Fibroblast of skin of right quadriceps (primary cell): Measurements from ENCODE around the gene EPN2.

ENCODE experiments used
- DNase-seq: peaks from one replicate; pipeline ENCODE4 v3.0.0-alpha.2; 2013

Gene EPN2

DNA sequence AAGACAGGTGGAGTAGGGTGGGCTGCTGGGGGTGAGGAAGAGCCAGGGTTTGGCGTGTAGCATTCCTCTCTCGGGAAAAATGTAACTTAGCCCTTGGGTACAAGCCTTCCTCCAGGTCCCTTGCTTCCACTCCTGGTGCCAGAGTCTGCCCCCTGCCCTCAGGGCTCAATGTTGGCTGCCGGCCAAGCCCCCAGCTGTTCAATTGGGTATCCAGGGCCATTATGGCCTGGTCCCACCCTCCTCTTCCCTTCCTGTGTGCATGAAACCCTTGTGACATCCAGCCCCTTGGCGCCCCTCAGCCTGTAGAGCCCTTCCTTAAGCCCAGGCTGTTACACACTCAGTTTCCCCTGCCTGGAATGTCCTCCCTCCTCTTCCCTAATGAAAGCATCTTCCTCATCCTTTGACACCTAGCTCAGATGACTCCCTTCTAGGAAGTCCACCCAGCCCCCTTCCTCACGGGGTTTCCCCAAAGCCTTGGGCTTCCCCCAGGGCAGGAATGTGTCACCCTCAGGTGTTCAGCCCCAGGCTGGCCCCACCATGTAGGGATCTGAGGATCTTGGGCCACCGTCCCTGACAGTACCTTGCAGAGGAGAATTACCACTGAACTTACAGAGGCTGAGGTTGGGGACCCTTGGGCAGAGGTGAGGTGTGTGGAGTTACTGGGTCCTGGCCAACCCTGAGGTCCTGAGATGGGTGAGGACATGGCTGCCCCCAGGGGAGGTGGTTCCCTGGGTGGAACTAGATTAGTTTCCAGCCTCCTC is 95.4 kb downstream of the EPN2 start:
- DNase-seq = no peak

DNA sequence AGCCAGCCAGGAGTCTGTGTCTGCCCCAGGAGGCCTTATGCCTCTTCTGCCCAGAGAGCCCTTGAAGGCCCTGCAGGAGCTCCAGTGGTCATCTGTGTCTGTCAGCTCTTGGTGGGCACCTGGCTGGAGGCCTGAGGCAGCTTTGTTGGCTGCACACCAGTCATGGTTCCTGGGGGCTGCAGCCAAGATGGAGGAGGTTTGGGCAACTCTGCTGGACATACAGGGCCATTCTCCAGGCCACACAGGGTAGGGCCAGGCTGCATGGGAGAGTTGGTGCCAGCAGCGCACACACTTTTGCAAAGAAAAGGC is 95.9 kb downstream of the EPN2 start:
- DNase-seq = no peak

DNA sequence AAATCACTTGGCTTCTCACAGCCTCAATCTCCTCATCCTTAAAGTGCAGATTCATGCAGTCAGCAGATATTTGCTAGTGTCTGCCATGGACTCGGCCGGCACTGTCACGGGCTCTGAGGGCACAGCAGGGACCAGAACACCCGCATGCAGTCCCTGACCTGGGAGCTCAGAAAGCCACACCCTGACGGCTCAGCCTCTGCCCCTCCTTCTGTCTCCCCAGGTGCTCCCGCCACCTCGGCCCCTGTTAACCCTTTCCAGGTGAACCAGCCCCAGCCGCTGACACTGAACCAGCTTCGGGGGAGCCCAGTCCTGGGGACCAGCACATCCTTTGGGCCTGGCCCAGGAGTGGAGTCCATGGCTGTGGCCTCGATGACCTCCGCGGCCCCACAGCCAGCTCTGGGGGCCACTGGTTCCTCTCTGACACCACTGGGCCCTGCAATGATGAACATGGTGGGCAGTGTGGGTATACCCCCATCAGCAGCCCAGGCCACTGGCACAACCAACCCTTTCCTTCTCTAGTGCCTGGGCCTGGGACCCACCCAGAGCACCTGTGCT is 96.6 kb downstream of the EPN2 start:
- no peak for DNase-seq

DNA sequence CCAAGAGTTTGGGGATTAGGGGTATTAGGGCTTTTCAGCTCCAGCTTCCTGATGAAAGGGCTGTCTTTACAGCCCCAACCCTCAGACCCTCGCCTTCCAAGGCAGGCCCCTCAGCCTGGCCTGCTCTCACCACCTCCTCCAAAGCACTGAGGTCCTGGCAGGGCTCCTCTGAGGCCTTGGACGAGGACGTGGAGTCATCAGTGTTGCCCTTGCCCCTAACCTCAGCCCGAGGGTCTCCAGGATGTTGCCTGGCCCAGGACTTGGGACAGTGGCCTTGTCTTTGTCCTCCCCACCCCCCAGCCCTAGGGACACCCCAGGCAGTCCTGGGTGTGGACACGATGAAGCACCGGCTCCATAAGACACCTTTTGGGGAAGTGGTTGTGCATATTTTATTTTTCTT is 97.2 kb downstream of the EPN2 start:
- no peak for DNase-seq

DNA sequence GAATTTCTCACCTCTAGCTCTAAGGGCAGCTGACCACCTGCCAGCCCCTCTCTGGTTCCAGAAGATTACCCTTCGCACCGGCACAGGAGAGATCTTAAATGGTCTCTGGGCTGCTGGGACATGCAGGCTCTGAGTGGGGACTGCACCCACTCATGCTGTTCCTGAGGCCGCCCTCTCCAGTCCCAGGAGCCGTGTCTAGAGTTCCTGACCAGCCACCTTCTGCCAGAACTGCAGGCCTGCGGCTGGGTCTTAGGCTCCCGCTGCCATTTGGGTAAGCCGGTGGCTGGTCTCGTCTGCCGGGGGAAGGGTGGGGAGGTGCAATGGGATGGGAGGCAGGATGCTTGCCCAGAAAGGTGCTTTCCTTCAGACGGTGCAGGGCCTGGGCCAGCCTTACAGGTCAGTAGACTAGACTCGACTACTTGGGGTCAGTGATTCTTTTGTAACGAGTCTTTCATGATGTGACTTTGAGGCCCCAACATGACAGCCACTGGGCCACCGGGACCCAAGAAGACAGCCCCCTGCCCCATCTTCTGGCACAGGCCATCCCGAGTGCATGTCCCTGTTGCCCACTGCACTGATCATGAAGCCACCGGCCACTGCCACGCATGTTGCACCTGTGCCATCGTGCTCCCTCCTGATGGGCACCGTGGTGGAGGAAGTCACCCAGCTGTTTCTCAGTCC is 98.9 kb downstream of the EPN2 start:
- no peak for DNase-seq

DNA sequence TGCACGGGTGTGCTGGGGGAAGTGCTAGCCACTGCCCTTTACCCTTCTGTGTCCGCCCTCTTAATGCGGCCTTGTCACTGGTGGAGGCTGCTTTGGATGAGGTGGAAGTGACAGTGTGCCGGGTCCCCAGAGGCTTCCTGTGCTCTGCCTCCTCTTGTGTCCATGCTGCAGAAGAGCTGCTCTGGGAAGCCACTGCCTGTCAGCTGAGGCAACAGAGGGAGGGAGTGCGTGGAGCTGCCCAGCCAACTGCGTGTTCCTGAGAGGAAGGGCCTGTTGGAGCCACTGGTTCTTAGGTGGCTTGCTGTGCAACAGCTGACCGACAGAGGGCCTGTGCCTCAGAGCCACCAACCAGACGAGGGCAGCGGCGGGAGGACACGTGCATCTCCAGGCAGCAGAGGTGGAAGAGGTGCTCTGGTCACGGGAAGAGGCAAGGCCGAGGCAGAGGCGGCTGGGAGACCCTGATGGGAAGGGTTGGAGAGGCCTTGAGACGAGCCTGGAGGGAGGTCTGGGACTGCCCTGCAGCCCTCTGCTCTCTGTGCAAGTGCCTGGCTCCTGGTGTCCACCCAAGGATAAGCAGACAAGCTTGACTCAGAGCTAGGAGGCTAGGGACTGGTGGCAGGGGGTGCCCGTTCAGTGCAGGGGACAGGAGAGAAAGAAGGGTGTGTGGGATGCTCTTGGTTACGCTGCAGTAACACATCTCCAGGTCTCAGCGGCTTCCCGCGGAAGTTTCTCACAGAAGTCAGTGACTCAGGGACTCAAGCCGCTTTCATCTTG is 100.0 kb downstream of the EPN2 start:
- DNase-seq = no peak

DNA sequence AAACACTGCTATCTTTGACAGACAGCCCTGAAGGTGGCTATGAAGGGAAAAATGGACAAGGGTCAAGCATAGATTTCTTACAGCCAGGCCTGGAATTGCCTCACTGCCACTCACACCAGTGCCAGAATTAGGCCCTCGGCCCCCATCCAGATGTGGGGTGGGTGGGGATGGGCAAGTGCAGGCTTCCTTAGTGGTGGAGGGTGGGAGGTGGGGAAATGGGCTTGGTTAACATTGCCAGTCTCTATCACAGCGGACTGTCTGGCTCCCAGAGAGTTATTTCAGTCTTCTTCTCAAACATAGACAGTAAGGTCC is 100.5 kb downstream of the EPN2 start:
- DNase-seq = no peak

DNA sequence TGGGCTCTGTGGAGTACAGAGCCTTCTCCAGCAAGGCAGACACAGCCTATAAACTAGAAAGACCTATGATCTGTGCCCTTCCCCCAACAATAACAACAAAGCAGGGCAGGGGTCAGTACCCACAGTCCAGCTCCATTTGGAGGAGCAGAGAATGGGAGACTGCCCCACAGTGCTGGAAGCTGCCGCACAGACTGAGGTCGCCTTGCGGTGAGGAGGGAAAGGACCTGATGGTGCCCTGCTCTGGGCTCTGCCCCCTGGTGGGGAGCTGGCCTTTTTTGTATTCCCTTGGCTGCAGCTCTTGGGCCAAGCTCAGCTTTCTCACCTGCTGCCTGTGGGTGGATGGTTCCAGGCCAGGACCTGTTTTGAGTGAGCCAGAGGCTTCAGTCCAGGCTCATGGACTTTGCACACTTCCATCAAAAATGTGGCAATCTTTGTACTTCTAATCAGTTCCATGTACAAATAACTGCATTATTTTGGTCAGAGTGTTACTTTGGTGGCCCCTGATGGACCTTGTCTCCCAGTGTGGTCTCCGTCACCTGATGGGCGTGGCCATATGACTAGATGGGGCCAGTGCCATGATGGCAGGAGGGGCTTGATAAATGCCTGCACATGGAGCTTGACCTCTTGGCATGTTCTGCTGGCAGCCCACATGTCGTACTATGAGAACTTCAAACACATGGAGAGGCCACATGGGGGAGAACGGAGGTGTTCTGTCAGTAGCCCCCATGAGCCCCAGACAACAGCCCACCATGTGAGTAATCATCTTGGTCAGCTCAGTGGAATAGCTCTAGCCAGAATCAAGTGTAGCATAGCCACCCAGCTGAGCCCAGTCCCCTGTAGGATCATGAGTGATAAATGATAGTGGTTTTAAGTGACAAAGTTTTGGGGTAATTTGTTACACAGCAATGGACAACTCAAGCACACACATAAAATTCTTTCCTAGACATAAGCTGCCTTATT is 101.1 kb downstream of the EPN2 start:
- peak; percentile 28 for DNase-seq

DNA sequence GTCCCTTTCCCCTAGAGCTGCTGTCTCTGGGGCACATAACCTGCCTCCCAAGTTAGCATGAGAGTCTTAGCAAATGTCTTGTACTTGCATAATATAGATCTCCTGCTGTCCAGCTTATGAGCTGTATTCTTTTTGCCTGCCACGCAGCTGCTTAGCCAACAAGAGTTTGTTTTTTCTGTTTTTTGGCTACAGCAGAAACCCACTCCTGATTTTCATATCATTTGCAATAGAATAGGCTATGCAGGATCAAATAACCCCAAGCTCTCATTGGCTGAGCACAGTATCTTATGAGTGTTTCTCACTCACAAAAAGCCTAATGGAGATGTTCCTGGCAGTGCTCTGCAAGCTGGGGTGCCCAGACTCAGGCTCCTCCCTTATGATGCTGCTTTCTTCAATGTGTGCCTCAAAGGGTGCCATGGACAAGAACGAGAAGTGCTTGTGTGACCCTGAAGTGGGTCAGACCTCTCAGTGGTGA is 102.2 kb downstream of the EPN2 start:
- DNase-seq = no peak

DNA sequence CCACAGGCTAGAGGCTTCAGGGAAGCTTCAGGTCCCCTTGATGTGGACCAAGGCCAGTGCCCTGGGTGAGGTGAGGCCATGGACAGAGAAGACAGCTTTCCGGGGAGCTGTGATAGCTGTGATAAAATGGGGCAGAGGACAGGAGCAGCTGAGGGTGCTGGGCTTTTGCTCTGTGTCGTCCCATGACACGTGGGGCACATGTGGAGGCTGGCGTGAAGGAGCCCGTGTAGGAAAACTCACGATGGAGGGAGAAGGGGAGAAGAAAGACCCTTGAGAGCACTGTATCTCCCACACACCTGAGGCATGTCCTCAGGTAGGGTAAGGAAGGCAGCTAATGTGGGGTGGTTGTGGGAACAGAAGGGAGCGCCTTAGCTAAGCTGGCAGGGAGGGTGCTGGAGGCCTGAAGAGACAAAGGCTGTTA is 104.1 kb downstream of the EPN2 start:
- no peak for DNase-seq

DNA sequence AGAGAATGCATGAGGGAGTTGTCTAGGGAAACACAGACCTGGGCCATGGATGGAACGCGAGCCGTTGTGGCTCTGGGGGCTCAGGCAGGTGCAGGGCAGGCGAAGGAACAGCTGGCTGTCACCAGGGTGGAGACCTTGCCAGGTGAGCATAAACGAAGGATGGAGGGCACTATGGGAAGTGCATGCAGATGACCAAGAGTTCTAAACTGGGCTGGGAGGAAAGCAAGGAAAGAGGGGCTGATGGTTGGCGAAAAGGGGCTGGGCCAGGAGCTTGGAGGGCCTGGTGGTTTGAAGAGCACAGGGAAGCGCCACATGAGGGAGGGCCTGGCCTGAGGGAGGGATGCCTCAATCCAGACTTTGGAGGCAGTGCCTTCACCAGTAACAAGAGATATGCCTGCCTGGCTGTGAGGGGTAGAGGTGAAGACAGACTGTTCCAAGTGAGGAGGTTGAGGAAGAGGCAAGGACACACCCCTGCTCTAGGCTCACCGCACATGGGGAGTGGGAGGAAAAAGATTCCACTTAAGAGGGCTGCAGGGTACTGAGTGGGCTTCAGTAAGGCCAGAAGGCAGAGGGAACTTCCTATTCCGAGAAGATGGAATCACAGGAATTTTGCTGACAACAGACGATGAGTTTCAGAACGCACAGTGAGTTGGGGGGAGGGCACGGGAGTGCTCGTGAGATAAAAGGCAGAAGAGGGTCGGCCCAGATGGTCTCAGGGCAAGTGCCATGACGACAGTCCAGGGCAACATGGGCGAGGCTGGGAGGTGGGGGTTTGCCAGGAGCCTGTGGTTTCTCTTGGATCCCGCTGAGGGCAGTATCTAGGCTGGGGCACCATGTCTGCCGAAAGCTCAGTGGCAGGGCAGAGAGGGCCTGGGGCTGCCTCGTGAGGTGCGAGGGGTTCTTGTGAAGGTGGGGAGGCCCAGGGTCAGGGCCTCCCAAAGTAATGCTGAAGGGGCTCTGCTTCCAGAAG is 104.8 kb downstream of the EPN2 start:
- peak; percentile 54 for DNase-seq

DNA sequence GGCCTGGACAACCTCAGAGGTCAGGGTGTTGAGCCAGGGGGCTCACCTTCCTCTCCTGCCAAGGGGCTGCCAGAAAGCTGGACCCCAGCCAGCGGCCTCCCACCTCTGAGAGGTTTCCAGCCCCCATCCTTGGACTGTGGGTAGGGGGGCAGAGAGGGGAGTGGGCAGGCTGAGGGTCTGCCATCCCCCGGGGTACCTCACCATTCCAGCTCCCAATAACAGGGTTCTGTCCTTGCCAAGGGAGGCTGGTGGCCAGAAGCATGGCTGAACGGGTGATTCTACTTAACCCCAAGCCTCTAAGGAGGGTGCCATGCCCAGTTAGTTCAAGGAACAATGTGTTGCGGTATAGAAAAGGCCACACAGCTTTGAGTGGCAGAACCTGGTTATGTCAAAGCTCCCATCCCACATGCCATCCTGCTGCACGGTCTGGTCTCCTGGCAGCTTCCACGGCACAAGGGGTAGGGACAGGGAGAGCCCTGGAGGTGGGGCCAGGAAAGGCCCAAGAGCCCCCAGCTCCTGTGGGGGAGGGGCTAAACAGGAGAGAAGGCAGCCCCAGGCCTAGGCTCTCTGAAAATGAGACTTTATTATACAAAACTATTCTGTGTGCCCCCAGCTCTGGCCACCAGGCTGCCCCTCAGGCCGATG is 105.6 kb downstream of the EPN2 start:
- DNase-seq = no peak

DNA sequence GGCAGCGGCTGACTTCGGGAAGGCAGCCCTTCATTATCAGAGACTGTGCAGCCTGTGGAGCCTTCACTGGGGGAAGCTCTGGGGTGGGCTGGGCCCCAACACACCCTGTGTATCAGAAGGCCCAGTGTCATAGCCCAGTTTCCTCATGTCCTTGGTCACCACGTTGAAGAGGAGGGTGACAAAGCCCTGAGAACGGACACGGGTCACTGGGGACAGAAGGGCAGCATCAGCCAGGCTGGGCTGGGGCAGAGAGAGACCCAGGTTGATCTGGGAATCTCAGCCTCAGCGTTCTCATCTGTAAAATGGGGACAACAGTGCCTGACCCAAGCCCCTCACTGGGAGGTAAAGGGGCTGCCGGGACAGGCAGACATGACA is 106.1 kb downstream of the EPN2 start:
- no peak for DNase-seq

DNA sequence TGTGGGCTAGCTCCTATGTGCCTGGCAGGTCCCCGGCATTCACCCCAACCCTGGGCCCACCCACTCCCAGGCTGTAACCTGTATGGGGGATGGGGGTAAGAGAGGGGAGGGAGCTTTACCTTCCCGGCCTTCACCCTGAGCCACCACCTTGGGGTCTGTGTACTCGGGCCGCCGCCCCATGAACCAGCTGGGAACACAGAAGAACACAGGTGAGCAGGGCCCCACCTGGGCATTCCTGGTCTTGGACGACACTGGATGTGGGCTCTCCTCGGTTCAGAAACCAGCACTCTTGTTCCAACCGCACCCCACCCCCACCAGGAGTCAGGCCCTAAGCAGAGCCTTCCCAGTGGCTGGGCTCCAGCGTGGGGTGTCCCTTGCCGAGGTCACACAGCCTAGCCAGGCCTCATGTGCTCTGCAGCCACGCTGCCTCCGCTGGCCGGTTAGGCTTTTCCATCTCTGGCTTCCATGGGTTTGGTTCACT is 106.5 kb downstream of the EPN2 start:
- DNase-seq = no peak

DNA sequence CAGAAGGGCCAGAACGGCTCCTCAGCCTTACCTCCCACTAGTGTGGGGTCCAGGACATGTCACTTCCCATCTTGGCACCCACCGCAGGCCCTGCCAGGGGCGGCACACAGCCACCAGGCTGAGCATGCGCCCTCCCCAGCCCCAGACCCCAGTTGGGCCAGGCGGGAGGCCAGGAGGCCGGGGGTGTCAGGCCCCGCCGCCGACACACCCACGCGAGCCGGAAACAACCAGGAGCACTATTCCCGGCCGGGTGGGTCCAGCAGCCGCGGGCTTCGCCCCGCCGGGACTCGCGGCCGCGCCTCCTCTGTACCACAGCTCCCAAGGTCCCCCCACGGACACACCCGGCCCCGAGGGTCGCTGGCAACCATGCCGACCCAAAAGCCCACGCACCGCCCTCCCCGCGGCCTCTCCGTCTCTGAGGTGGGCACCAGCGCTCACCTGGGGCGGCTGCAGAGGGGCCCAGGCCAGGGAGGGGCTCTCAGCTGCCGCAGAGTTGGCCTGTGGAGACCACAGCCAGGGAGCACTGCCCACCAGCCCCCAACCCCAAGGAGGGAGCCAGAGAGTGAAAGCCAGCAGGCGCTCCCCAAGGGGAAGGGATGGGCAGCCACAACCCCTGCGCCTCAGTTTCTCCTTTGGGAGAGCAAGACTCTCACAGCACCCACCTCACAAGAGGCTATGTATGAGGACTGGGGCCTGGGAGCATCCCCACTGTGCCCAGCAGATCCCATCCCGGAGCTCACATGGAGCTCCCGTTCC is 107.3 kb downstream of the EPN2 start:
- DNase-seq = no peak

DNA sequence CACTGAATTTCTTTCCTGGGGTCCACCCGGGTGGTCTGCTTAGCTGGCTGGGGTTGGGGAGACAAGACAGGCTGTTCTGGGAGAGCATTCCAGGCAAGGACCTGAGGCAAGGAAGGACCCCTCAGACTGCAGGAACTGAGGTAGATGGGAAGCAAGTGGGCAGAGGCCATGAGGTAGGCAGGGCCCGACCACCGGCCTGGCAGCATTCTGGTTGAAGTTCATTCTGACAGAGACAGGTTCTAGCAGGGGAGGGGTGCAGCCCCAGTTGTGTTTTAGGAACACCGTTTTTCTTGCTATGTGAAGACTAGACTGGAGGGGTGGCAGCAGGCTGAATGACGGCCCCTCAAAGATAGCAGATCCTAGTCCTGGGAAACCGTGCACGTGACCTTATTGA is 107.9 kb downstream of the EPN2 start:
- DNase-seq = no peak

DNA sequence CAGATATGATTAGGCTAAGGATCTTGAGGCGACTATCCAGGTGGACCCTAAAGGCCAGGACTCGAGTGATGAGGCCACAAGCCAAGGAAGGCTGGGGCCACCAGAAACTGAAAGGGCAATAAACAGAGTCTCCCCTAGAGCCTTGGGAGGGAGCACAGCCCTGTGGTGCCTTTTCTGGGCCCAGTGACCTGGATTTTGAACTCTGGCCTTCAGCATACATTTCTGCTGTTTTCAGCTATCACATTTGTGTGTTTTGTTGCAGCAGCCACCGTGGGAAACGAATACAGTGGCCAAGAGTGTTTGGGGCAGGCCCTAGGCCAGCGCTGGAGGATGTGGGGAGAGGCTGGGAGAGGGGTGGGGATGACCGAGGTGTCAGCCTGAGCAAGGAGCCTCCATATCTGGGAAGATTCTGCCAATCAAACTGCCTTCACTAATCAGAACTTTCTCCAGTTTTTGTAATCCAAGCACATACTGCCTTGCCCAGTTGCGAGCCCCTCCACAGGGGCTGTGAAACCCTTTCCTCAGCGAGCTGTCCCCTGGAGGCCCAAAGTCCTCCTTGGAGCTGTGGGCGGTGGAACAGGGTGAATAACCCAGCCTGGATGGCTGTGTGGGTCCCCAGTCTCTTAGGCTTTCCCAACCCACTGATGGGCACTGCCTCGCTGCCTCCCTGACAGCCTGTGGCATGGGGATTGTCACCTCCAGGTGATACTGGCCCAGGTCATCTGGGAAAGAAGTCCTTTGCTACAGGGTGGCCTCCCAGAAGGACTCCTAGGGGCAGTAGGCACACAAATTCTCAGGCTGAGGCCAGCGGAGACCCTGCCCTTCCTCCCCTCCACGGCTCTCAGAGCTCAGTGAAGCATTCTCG is 108.6 kb downstream of the EPN2 start:
- DNase-seq = no peak

DNA sequence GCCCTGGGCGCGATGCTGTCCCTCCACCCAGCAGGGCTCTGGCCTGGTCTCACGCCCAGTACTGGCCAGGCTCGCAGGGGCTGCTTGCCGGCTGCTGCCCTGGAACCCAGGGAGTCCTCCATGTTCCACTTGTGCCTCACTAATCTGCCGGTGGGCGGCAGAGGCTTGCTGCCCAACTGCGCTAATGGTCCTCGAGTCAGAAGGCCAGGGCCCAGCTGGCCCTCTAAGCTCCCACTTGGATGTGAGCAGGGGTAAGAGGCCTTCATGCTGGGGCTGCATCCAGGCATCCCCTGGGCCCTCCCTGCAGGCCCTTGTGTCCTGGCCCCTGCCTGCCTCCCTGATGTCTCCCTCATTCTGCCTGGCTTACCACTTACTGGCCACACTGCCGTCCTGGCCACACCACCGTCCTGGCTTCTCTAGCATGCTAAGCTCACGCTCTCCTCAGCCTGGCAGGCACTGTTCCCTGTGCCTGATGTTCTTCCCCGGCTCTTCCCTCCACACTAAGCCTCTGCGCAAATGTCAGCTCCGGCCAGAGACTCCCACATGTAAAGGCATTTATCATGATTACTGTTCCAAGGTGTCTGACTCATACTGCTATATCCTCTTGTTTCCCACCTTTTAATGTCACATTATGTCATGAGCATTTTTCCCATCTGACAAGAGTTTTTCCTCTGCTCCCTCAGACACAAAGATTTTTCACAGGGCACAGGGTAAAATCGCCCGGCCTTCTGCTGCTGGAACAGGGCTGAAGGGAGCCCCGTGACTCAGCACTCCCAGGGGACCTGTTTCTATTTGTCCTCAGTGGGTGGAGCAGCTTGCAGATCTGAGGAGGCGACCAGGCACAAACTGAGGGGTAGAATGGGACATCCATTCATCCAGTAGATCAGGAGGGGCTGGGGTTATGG is 109.4 kb downstream of the EPN2 start:
- peak; percentile 79 for DNase-seq
